NCI-H1048 (cell line): ENCODE results near the gene TEAD4.

Experiments
- DNase-seq: peaks from one replicate; lab custom pipeline; 2025; lab: John Stamatoyannopoulos, UW

The TEAD4 gene

GRCh38 chr12:3032770-3033538, 73.8 kb downstream of the TEAD4 start:
- no peak for DNase-seq

GRCh38 chr12:3033539-3033867, 74.3 kb downstream of the TEAD4 start:
- DNase-seq: no peak

GRCh38 chr12:3034067-3034750, 75.0 kb downstream of the TEAD4 start:
- no peak for DNase-seq

GRCh38 chr12:3035171-3035570, 76.0 kb downstream of the TEAD4 start:
- DNase-seq: no peak

GRCh38 chr12:3035815-3036702, 76.9 kb downstream of the TEAD4 start:
- no peak for DNase-seq

- DNase-seq: no peak
Measured at GRCh38 chr12:3036901-3037600, 77.9 kb downstream of the TEAD4 start.

- DNase-seq: no peak
Measured at GRCh38 chr12:3038166-3038565, 79.0 kb downstream of the TEAD4 start.

- DNase-seq: no peak
Measured at GRCh38 chr12:3038926-3039510, 79.8 kb downstream of the TEAD4 start.

- no peak for DNase-seq
Measured at GRCh38 chr12:3040026-3040656, 80.9 kb downstream of the TEAD4 start.

- no peak for DNase-seq
Measured at GRCh38 chr12:3040663-3041544, 81.7 kb downstream of the TEAD4 start.

GRCh38 chr12:3041558-3042164, 82.5 kb downstream of the TEAD4 start:
- peak; percentile 34 for DNase-seq

GRCh38 chr12:3042394-3042793, 83.2 kb downstream of the TEAD4 start:
- DNase-seq: no peak

- no peak for DNase-seq
Measured at GRCh38 chr12:3042826-3043225, 83.6 kb downstream of the TEAD4 start.

- DNase-seq: no peak
Measured at GRCh38 chr12:3043406-3043805, 84.2 kb downstream of the TEAD4 start.

- no peak for DNase-seq
Measured at GRCh38 chr12:3044141-3044630, 85.0 kb downstream of the TEAD4 start.

GRCh38 chr12:3045494-3045893, 86.3 kb downstream of the TEAD4 start:
- no peak for DNase-seq

- no peak for DNase-seq
Measured at GRCh38 chr12:3045989-3046388, 86.8 kb downstream of the TEAD4 start.

- DNase-seq: no peak
Measured at GRCh38 chr12:3046441-3047200, 87.4 kb downstream of the TEAD4 start.

- no peak for DNase-seq
Measured at GRCh38 chr12:3047961-3048360, 88.8 kb downstream of the TEAD4 start.
